Endothelial cell of umbilical vein (primary cell): ENCODE results near the gene UBE4B. TPM values are rescaled to one million over a fixed set of nuclear protein-coding genes. Genes with fewer than 3 reads are reported as not detected.

Experiments
- BruUV-seq: library from RNA; stranded (reverse); fragments of 400-500 nt; replicated peaks from 2 replicates; lab custom pipeline; 2021; lab: Mats Ljungman, UMichigan
- CTCF ChIA-PET: fragments of 300-600, 350-600 bp; sonication (Branson Sonifier 250); formaldehyde crosslinking; loops from one replicate; lab custom pipeline; 2021; ENCODE audit warnings: antibody characterized with exemption, inconsistent platforms; lab: Charles Lee
- POLR2A ChIA-PET: fragments of 300-600, 350-600 bp; sonication (Branson Sonifier 250); formaldehyde crosslinking; loops from one replicate; lab custom pipeline; 2021; ENCODE audit warnings: antibody characterized with exemption, inconsistent platforms; lab: Charles Lee
- DNase-seq: peaks from one replicate; pipeline ENCODE4 v3.0.0-alpha.2; 2011; ENCODE audit warnings: low read depth, low spot score
- FAIRE-seq: peaks from 2 replicates; lab custom pipeline; 2011; peaks lifted over from hg19 to GRCh38; lab: Jason Lieb, UNC
- H2AFZ ChIP-seq: 2 replicates; pipeline ENCODE4 v1.6.0; 2012; ENCODE audit warnings: low read depth, low read length, control low read depth, inconsistent platforms
- H3K27ac ChIP-seq: 2 replicates; pipeline ENCODE4 v1.5.1; 2011; ENCODE audit warnings: low read depth, mild to moderate bottlenecking, control low read depth, low read length, moderate library complexity; ENCODE audit not compliant: insufficient read depth
- H3K27me3 ChIP-seq, 2 experiments: 2 replicates each; pipeline versions ENCODE4 v1.6.0 to v1.6.1; 2011; ENCODE audit warnings: low read length in 2 of 2, mixed read lengths in 1 of 2; ENCODE audit not compliant: control insufficient read depth in 2 of 2, insufficient read depth in 2 of 2
- H3K36me3 ChIP-seq, 2 experiments: 2 replicates in 1 of 2; 3 replicates in 1 of 2; pipeline ENCODE4 v1.5.1; 2011; ENCODE audit warnings: low read length in 2 of 2, mild to moderate bottlenecking in 1 of 2, moderate library complexity in 1 of 2; ENCODE audit not compliant: control insufficient read depth in 2 of 2, insufficient read depth in 2 of 2; ENCODE audit errors: extremely low read depth in 1 of 2
- H3K4me1 ChIP-seq: 3 replicates; pipeline ENCODE4 v1.5.1; 2011; ENCODE audit warnings: mild to moderate bottlenecking, low read length; ENCODE audit not compliant: control insufficient read depth, insufficient read depth; ENCODE audit errors: extremely low read depth
- H3K4me2 ChIP-seq: 2 replicates; pipeline ENCODE4 v1.6.1; 2011; ENCODE audit warnings: low read length, control low read depth, mixed read lengths; ENCODE audit not compliant: insufficient read depth
- H3K4me3 ChIP-seq, 3 experiments: fragments of 200-600 bp in 1 of 3; sonication (generic), shearing (Covaris generic) in 1 of 3; replicated peaks in 1 of 3; 2 replicates each; pipeline ENCODE4 v1.5.1; 2011 to 2016; ENCODE audit warnings: control low read depth in 3 of 3, low read length in 3 of 3, mild to moderate bottlenecking in 2 of 3, inconsistent platforms in 1 of 3, low read depth in 1 of 3, moderate library complexity in 1 of 3; ENCODE audit not compliant: insufficient read depth in 1 of 3
- H3K79me2 ChIP-seq: 2 replicates; pipeline ENCODE4 v1.6.0; 2012; ENCODE audit warnings: low read length, inconsistent platforms; ENCODE audit not compliant: control insufficient read depth, insufficient read depth
- H3K9ac ChIP-seq: replicated peaks from 2 replicates; pipeline ENCODE3; 2011; ENCODE audit warnings: low read length, control low read depth; ENCODE audit not compliant: insufficient read depth; ENCODE audit errors: extremely low read depth
- H3K9me1 ChIP-seq: replicated peaks from 3 replicates; pipeline ENCODE4 v1.6.0; 2011; ENCODE audit warnings: mild to moderate bottlenecking, low read length; ENCODE audit not compliant: control insufficient read depth, insufficient read depth; ENCODE audit errors: extremely low read depth
- H3K9me3 ChIP-seq: replicated peaks from 2 replicates; pipeline ENCODE4 v1.5.1; 2012; ENCODE audit warnings: low read length, inconsistent platforms; ENCODE audit not compliant: control insufficient read depth, insufficient read depth
- H4K20me1 ChIP-seq: replicated peaks from 2 replicates; pipeline ENCODE3; 2011; ENCODE audit warnings: mild to moderate bottlenecking, low read length; ENCODE audit not compliant: control insufficient read depth, insufficient read depth; ENCODE audit errors: extremely low read depth
- EZH2 ChIP-seq: IDR thresholded peaks from 2 replicates; pipeline ENCODE4 v1.6.1; 2012; ENCODE audit warnings: borderline replicate concordance, low read depth, mild to moderate bottlenecking, moderate library complexity, low read length, inconsistent platforms; ENCODE audit not compliant: severe bottlenecking
- FOS ChIP-seq: IDR thresholded peaks from 2 replicates; pipeline ENCODE4 v1.6.1; 2011; ENCODE audit warnings: mild to moderate bottlenecking, low read length, moderate library complexity, borderline replicate concordance; ENCODE audit not compliant: insufficient read depth
- GATA2 ChIP-seq: IDR thresholded peaks from 2 replicates; pipeline ENCODE4 v1.7.0; 2011; ENCODE audit warnings: low read depth, mild to moderate bottlenecking, moderate library complexity, mixed read lengths, low read length; ENCODE audit not compliant: insufficient read length, insufficient read depth
- JUN ChIP-seq: IDR thresholded peaks from 2 replicates; pipeline ENCODE4 v1.6.1; 2011; ENCODE audit warnings: borderline replicate concordance, low read depth; ENCODE audit not compliant: insufficient read length, insufficient read depth
- MYC ChIP-seq: IDR thresholded peaks from one replicate; pipeline ENCODE4 v1.6.1; 2011; ENCODE audit warnings: mild to moderate bottlenecking, low read depth, low read length
- POLR2A ChIP-seq: IDR thresholded peaks from 2 replicates; pipeline ENCODE4 v1.6.1; 2012; ENCODE audit warnings: low read depth, mild to moderate bottlenecking, control low read depth, low read length
- POLR2AphosphoS5 ChIP-seq: IDR thresholded peaks from 2 replicates; pipeline ENCODE4 v1.6.1; 2012; ENCODE audit warnings: low read depth, mild to moderate bottlenecking, control low read depth, low read length, moderate library complexity; ENCODE audit not compliant: insufficient read depth
- dilution Hi-C: fragments of 300-500 bp; cut with MboI; formaldehyde crosslinking; loops from one replicate; pipeline ENCODE4 v1.15.0; 2019; ENCODE audit warnings: low sequenced_read_pairs; ENCODE audit not compliant: extremely low pct_ligation_motif_present
- intact Hi-C: fragments of 100-400 bp; cut with micrococcal nuclease; formaldehyde crosslinking; loops from one replicate; pipeline ENCODE4 v1.10.0; 2022
- polyA plus RNA-seq, 4 experiments: library from polyadenylated mRNA; depleted of rRNA in 3 of 4; stranded (reverse) in 3 of 4; unstranded in 1 of 4; fragments of >200 nt; gene quantifications; 2 replicates each; pipeline versions ENCODE4 v1.2.1 to v1.2.3, GENCODE V29; 2011 to 2012; ENCODE audit warnings: missing spikeins in 1 of 4
- total RNA-seq: library from RNA; stranded (reverse); gene quantifications from 2 replicates; pipeline ENCODE4 v1.2.3, GENCODE V29; 2021
- TF ChIP-seq, protein P1 (sequence below), 2 donors: IDR thresholded peaks; 1 replicate in 1 of 2; 2 replicates in 1 of 2; pipeline ENCODE4 v1.5.1; 2011; ENCODE audit warnings: low read length in 2 of 2, mild to moderate bottlenecking in 2 of 2, moderate library complexity in 2 of 2, control low read depth in 1 of 2, inconsistent platforms in 1 of 2, low read depth in 1 of 2; ENCODE audit not compliant: insufficient read depth in 1 of 2; ENCODE audit errors: extremely low read depth in 1 of 2
- TF ChIP-seq, protein P2 (sequence below): IDR thresholded peaks from 2 replicates; pipeline ENCODE4 v1.6.1; 2011; ENCODE audit not compliant: insufficient read depth, insufficient read length

UBE4B gene
- total and polyA plus RNA-seq, 2 donors (not counting 3 experiments of a cell fraction or from before 2014, with no cell fraction given): 17.8 to 54.5 TPM

DNA sequence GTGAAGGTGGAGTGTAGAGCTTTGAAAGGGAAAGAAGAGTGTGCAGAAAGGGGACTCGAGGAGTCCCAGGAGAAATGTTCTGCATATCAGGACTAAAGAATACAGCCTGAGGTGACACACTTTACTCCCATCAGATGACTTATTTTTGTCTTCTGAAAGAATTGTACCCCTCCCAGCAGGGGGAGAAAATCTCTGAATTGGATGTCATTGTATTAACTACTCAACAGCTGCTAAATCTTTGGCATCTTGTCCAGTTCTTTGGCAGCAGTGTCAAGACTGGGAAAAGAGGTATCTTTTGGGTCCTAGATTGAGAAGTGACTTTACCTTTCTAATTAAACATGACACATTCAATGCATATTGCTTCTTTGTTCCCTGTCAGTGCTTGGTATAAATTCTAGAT is 18.9 kb downstream of the UBE4B start:
- dilution Hi-C loops (no loop called here), intact Hi-C loops (no loop called here)
- BruUV-seq: no TSS peak
- H3K9me3 ChIP-seq: no peaks in the 10 kb centered on the region
- no peaks in the 10 kb centered on the region for H3K36me3 ChIP-seq
- peaks cover 49% of the 10 kb centered on the region for H3K79me2 ChIP-seq
- POLR2A ChIA-PET: no interaction called here
- no peak overlapping the region for H3K4me3 ChIP-seq
- TF ChIP-seq, protein P1, sequence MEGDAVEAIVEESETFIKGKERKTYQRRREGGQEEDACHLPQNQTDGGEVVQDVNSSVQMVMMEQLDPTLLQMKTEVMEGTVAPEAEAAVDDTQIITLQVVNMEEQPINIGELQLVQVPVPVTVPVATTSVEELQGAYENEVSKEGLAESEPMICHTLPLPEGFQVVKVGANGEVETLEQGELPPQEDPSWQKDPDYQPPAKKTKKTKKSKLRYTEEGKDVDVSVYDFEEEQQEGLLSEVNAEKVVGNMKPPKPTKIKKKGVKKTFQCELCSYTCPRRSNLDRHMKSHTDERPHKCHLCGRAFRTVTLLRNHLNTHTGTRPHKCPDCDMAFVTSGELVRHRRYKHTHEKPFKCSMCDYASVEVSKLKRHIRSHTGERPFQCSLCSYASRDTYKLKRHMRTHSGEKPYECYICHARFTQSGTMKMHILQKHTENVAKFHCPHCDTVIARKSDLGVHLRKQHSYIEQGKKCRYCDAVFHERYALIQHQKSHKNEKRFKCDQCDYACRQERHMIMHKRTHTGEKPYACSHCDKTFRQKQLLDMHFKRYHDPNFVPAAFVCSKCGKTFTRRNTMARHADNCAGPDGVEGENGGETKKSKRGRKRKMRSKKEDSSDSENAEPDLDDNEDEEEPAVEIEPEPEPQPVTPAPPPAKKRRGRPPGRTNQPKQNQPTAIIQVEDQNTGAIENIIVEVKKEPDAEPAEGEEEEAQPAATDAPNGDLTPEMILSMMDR (IDR thresholded peaks at IDR 0.05; ENCODE audit: extremely low read depth in 1 of 2, insufficient read depth in 1 of 2, low read depth in 1 of 2, low read length in 2 of 2): no peak
- TF ChIP-seq GATA2: no peak
- TF ChIP-seq MYC: no peak
- TF ChIP-seq, protein P2, sequence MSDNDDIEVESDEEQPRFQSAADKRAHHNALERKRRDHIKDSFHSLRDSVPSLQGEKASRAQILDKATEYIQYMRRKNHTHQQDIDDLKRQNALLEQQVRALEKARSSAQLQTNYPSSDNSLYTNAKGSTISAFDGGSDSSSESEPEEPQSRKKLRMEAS: no peak
- TF ChIP-seq JUN: no peak
- TF ChIP-seq POLR2A: no peak
- TF ChIP-seq POLR2AphosphoS5: no peak
- TF ChIP-seq EZH2: no peak
- no peak for TF ChIP-seq FOS
- CTCF ChIA-PET: interaction anchor here (1.1 to 1.5 kb wide), 2 partner anchors 10 to 15 kb away, joined by 3 to 6 read pairs; no protein-coding TSS in a partner anchor
- H4K20me1 ChIP-seq: no peaks in the 10 kb centered on the region
- H3K27ac ChIP-seq: no peak overlapping the region
- H3K9ac ChIP-seq: no peak overlapping the region
- no peak overlapping the region for H3K4me2 ChIP-seq
- no peaks in the 10 kb centered on the region for H3K27me3 ChIP-seq
- no peak overlapping the region for H2AFZ ChIP-seq
- FAIRE-seq (no peak), DNase-seq (no peak)
- no peaks in the 10 kb centered on the region for H3K4me1 ChIP-seq
- H3K9me1 ChIP-seq: no peaks in the 10 kb centered on the region
